ENCODE measurements around the gene CDH13.

The CDH13 gene

DNA sequence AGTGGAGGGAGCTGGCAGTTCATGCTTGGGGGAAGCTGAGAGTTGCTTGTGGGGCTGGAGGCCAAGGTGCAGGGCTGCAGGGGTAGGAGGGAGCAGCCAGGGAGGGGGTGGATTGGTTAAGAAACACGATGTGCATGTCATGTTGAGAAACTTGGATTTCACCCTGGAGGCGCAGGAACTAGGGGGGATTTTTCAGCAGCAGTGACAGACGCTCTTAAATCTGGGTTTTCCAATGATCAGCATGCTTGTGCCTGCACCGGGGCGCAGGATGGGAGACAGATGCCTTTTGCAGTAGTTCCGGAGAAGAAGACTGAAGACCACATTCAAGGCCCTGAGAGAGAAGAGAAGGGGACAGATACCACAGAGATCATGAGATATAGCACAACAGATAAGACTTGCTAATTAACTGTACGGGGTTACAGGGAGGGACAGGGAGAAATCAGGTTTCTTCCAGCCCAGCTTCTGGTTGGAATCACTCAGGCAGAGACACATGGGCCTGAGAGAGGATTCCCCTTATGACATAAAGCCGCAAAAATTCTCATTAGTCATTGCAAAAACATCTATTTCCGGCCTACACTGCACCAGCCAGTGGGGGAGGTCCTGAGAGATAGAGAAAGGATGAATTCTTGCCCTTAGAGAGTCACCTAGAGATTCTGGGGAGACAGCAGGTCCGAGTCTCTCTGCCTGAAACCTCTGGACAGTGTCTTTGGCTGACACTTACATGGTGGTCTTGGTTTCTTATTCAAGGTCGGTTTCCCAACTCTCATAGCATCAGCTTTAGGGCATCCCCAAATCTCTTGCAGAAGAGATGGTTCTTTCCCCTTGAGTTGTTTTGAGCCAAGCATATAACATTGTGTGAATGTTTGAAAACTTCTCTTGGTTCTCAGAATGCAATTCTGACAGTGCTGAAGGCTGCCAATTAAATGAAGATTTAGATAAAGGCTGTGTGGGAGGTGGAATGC is 27.1 kb downstream of the CDH13 start:
- DNase-seq, result no peak

DNA sequence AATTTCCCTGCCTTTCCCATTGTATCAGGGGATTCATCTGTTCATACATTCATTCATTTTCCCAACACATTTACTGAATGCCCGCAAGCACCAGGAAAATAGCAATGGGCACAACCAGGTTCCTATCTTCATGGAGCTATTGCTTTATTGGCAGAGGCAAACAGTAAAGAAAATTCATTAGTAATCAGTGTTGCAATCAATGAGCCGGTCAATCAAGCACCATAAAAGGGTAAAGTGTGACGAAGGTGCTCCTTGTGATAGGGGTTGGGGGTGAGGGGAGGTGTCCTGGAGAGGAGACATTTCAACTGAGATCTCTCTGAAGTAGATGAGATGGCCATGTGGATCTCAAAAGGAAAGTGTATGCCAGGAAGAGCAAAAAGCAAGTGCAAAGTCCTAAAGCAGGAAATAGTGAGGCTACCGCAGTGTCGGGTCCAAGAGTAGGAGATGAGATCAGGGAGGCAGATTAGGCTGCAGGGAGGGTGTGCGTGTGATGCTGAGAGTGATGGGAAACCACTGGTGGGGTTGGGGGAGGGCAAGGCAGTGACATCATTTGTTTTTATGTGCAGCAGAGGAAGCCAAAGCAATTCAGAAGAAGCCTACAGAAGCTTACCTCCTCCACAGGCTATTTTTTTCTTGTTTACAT is 28.4 kb downstream of the CDH13 start:
- no peak for DNase-seq

DNA sequence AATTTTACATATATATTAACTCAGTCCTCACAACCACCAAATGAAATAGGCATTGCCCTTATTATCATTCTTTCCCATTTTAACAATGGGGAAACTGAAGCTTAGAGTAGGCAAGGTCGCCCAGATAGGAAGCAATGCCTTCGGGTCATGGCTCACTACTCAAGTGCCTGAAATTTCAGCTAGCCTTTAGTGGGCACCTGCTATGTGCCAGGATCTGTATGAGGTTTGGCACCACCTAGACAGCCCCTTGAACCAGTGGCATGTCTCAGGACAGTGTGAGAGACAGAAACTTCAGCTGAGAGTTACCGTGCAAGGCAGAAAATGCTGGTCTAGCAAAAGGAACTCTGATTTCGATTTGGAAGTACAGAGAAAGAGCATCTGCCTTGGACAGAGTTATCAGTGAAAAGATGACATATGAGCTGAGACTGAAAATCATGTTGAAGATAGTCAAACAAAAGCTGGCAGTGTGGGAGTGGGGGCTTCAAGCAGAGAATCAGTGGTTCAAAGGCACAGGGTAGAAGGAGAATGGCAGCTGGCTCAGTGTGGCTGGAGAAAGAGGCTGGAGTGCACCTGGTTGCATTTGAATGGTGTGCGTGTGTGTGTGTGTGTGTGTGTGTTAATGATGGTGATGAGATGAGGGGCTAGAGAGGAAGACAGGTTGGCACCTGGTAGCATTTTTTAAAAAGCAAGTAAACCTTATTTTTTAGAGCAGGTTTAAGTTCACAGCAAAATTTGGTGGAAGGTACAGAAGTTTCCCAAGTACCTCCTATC is 29.1 kb downstream of the CDH13 start:
- DNase-seq, result no peak

DNA sequence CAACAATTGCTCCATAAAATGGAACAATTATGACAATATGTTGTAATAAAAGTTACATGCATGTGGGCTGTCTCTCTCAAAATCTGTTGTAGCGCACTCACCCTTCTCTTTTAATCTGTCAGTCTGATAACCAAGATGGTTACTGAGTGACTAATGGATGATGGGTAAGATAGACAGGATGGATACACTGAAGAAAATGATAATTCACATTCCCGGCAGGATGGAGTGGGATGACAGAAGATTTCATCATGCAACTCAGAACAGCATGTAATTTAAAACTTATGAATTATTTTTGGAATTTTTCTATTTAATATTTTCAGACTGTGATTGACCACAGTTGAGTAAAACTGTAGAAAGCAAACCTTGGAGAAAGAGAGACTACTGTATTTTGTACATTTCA is 30.5 kb downstream of the CDH13 start:
- DNase-seq, result no peak

DNA sequence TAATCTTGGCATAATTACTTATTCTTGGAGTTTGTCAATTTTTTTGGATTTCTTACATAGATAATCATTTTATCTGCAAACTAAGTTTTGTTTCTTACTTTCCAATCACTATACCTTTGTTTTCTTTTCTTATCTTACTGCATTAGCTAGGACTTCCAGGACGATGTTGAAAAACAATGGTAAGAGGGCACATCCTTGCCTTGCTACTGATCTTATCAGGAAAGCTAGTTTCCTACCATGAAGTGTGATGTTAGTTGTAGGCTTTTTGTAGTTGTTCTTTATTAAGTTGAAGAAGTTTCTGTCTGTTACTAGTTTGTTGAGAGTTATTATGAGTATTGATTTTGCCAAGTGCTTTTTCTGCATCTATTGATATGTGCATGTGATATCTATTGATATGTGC is 31.0 kb downstream of the CDH13 start:
- DNase-seq, result no peak

DNA sequence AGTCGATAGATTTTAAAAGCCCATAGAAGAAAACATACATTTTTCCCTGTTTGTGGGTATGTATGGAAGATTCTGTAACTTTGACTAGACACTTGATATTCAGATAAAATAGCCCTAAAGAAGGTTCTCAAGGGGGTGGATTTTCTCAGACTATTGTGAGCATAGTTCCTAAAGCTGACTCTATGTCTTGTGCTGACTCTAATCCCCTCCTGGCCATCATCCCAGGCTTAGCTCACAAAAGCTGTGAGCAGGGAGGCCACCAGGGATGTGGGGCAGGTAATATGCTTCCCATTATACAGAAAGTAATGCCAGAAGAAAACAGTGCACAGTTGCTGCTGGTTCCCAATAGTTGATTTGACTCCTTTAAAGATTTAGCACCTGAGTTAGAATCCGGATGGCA is 32.0 kb downstream of the CDH13 start:
- no peak for DNase-seq

DNA sequence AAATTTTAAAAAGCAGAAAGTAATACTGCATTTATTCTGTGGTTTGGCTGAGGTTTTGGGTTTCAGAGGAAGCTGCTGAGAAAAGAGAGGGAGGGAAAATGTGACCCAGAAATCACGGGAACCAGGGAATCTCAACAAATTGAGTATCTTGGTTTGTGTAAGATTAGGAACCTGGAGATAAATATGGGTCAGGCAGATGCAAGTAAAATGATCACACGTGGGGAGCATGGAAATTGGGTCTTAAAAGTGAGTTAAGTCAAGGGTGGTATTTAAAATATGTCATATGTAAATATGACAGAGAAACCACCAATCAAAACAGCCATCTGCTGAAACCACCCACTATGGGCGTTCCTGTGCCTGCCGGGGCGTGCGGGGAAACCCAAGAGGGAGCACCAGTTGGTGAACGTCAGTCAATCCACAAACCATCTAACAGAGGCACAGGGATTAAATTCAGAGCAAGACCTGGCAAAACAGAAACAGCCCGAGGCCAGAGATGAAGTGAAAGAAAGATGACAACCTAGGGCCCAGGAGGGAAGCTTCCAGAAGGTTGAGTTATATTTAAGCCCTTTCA is 33.4 kb downstream of the CDH13 start:
- no peak for DNase-seq

DNA sequence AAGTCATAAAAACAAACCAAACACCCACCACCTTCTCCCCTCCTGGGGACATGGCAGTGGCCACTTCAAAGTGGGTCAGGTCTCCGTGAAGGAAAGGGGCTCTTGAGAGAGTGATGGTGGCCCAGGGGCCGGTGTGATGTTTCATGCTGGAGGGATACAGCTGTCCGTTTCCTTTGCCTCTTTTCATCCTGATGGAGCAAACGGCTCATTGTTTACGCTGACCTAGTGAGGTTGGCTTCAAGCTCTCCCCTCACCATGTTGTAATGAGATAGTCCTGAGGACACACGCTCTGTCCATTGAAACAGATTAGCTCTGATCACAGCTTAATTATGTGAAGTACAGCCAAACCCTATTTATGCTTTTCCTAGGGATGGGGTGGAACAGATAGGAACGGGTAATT is 34.2 kb downstream of the CDH13 start:
- DNase-seq, result no peak

DNA sequence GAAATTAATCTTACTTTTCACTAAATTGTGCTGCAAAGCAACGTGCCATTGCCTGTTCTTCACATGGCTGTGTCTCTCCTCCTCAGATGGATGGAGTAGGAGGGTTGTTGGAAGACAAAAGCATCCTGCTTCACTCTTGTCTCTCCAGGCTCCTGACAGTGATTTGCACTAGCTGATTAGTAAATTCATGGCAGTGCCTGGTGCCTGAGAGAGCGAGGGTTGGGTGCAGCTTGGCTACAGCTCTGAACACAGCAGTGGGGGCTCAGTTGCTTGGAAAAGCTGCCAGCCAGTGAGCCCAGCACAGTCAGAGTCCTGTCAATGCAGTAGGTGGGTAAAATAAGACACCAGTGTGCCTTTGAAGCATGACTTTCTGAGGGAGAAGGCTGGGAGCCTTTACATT is 37.4 kb downstream of the CDH13 start:
- no peak for DNase-seq

DNA sequence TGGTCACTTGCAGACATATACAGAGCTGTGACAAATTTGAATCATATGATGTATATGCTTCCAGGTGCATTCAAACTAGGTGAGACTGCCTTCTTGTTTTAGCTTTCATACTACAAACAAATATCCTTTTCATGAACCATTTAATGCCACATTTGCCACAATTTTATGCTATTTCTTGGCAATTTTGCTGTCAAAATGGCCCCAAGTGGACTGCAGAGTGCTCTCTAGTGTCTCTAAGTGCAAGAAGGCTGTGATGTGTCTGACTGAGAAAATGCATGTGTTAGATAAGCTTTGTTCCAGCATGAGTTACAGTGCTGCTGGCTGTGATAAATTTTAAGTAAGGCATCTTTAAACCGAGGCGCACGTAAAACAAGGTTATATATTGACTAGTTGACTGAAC is 38.3 kb downstream of the CDH13 start:
- no peak for DNase-seq

DNA sequence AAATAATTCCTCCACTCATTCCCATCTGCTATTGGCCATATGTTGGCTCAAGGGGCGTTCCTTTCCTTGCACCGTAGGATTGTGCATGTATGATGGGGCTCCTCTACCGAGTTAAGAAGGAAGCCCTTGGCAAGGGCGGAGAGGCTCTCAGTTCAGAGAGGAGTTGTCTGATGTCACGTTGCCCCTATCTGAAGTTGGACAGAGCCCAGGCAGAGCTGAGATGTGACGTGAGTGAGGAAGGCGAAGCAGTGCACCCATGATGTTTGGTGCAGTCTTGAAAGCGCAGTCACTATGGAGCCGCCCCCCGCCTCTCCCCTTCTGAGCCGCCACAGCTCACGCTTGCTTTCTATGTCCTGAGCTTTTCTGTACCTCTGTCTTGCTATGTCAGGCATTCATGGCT is 40.7 kb downstream of the CDH13 start:
- no peak for DNase-seq

DNA sequence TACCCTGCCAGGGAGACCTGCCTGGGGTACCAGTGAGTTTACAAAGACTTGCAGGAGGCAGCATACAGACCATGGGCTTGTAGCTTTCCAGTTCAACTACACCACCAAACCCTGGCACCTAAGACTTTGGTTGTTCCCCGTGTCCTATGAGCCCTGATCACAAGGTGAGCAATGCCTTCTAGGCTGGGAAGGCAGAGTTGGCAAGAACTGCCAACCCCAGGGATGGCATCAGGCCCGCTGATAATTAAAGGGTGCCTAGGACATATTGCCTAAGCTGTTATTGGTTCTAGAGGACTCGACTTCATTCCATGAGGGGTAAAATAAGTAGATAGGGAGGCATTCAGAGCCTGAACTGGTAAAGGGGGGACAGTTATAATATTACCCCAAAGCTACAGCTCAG is 41.3 kb downstream of the CDH13 start:
- no peak for DNase-seq

DNA sequence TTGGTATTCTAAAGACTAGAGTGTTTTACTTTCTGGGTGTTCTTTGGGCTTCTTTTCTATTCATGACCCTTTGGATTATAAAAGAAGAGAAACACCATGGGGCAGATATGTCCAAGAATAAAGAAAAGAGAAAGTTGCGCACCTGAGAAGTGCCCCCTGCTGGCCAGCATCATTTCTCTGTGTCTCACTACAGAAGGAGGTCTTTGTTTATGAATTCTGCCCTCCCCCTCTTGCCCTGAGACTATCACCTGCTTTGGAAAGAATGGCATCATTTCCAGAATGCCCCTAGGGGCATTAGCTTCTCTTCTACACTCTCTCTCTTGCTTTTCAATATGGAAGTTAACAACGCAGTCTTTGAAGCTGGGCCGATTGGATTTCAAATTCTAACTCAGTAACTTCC is 45.0 kb downstream of the CDH13 start:
- DNase-seq, result no peak

DNA sequence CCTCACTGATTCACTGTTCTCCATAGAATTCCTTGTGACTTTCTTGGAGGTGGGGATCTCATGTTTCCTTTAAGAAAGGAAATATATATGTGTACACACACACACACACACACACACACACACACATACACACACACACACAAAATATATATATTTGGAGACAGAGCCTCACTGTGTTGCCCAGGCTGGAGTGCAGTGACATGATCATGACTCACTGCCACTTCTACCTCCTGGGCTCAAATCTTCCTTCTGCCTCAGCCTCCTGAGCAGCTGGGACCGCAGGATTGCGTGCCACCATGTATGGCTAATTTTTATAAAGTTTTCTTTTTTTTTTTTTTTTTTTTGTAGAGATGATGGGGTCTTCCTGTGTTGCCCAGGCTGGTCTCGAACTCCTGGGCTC is 45.9 kb downstream of the CDH13 start:
- no peak for DNase-seq

DNA sequence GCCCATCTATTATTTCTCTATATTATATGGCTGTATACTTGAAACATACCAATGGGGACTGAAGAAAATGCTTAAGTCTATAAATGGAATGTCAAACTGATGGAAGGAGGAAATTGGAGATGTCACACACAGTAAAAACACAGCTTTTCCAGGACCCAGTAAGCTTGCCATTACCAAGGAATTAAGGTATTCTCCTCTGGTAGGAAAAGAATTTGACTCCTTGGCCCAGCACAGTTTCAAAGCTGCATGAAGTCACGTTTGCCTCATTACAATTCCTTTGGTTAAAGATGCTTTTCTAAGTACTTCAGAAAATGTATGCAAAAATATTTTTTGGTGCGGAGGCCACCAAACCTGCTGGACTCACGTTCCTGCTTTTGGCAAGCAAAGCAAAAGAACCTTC is 48.5 kb downstream of the CDH13 start:
- DNase-seq, result no peak

DNA sequence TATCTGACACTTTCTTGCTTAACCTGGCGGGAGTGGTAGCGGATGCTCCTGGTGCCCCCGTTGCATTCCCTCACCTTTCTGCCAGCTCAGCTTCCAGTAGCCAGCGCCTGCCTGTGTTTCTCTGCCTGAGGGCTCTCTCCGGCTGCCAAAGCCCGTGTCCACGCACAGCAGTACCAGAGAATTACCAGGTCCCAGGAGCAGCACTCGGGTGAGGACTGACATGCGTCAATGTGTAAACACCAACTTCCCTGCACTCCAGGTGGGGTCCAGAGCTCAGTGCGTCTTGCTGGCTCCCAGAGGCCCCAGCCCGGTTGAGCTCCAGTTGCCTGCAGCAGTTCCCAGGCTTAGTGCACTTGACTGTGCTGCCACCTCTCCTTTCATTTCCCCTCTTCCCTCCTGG is 54.8 kb downstream of the CDH13 start:
- DNase-seq, result no peak

DNA sequence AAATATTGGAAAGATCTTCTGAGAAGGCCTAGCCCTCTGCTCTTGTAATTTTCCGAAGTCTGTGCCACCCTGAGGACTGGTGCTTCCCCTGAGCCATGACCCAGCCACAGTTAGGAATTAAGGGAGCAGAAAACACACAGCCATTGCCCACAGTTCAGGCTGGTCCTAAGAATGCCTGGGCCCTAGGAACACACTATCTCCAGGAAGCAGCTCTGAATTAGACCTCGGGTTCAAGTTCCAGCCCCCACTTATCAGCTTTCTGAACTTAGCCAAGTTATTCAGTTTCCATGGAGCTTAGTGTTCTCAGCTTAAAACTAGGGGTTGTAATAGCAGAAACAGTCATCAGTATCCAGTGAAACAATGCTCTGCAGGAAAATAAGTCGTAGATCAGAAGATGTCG is 56.0 kb downstream of the CDH13 start:
- DNase-seq, result no peak

DNA sequence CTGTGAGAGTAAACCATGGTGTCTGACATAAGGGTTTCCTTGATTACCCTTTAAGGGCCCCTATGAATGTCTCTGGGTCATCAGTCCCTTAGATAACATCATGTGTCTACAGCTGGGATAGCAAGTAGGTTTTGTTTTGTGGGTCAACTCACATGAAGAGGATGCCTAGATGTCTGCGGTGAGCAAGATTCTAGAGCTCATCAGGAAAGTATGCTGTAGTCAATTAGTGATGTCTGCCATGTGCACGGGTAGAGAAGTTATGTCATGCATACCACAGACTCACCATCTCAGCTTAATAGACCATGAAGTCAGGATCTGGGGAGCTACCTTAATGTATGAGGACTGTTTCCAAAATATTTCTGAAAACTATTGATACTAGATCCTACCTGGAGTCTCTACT is 57.5 kb downstream of the CDH13 start:
- no peak for DNase-seq

DNA sequence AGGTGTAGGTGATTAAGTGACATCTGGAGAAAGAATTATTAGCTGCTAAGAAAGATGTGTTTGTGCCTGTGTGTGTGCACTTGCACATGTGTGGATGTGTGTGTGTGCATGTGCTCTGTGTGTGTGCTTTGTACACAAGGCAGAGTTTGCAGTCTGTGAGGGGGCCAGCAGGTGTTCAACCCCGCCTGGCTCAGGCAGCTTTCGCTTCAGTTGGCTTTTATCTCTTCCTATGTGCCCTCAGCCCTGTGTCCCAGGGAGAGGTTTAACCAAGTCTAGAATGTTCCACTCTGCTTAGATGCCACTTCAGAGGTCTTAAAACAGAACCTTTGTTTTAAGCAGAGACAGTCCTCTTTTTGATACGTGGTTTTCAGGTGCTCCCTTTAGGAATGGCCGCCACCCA is 58.8 kb downstream of the CDH13 start:
- DNase-seq, result no peak

DNA sequence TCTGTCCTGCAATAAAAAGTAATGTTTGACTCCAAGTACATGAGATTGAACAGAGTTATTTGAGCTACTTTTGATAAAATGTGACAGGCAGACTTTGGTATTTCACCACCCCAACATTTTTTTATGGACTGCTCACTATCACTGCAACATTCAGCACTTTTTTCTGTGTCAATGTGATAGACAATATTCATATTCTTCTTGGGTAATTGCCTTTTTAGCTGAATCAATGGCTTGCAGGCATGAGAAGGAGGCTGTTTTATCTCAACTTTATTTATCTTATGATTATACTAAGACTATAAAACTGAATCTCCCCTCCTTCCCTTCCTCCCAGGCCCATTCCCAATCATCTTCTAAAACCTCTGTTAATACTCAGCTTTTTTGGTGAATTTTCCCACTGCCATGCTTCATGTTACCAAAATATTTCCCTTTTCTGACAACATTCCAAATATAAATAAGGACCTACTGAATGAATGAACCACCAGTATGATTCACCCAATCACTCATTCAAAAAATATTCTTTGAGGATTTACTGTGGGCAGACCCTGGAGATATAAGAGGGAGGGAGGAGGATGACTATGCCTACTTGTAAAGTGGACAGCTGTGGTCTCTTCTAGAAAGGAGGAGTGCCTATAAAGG is 67.6 kb downstream of the CDH13 start:
- no peak for DNase-seq

DNA sequence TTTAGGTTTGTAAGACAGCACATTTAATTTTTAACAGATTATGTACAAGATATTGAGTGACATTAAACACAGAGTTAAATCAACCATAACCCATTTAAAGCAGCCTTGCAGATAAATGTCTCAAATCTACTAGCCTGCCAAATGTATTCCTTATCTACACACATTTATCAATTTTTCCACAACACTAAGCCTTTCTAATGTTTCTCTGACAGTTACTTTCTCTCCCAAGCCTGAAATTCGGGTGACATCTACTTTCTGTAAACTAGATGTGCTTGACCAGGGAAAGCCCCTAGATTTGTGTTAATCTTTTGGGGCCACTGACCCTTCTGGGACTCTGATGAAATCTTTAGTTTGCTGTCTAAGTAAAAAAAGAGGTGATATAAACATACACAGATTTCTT is 69.0 kb downstream of the CDH13 start:
- no peak for DNase-seq

DNA sequence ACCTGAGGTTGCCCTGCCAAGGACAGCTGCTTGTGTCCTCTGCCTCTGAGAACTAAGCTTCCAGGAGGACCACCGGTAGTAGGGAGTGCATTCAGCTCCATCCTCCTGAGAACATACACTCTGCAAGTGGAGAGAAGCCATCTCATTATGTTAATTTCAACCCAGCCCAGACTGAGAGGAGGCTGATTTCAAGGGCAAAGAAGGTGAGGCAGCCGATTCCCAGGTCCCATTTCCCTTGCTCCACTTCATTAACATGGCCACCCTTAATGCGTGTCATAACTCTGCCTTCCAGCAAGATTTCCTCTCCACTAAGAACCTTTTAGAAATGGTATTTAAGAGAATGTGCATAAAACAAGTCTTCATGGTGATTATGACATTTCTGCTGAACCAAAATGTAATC is 72.5 kb downstream of the CDH13 start:
- DNase-seq, result no peak

All from inflammatory macrophage (primary cell).